Spleen (tissue), 11 donors: ENCODE data around the gene L1CAM. TPM values are rescaled to one million over a fixed set of nuclear protein-coding genes. Genes with fewer than 3 reads are reported as not detected.
A peak's percentile ranks its signal among the peaks of the same experiment; 100 is the strongest.

Experiments
- DNase-seq: peaks from one replicate; pipeline ENCODE4 v3.0.0-alpha.2; 2020
- H3K27ac ChIP-seq, 8 donors: fragments of 200-600 bp; sonication (generic) in 7 of 8; 1 replicate in 4 of 8; 2 replicates in 4 of 8; pipeline versions ENCODE4 v1.5.0 to v1.8.0; 2016 to 2021; ENCODE audit warnings: inconsistent platforms in 4 of 8, mild to moderate bottlenecking in 4 of 8, moderate library complexity in 1 of 8
- H3K27me3 ChIP-seq, 7 donors: fragments of 200-600 bp; sonication (generic) in 6 of 7; replicated peaks in 1 of 7; 1 replicate in 4 of 7; 2 replicates in 3 of 7; pipeline versions ENCODE4 v1.5.0 to v1.8.0; 2016 to 2021; ENCODE audit warnings: inconsistent platforms in 3 of 7, mild to moderate bottlenecking in 1 of 7
- H3K36me3 ChIP-seq, 6 donors: fragments of 200-600 bp; sonication (generic) in 5 of 6; 1 replicate in 4 of 6; 2 replicates in 2 of 6; pipeline versions ENCODE4 v1.5.0 to v1.8.0; 2016 to 2021; ENCODE audit warnings: inconsistent platforms in 2 of 6
- H3K4me1 ChIP-seq, 6 donors: fragments of 200-600 bp; sonication (generic) in 5 of 6; 1 replicate in 3 of 6; 2 replicates in 3 of 6; pipeline versions ENCODE4 v1.5.0 to v1.8.0; 2016 to 2021; ENCODE audit warnings: inconsistent platforms in 3 of 6
- H3K4me3 ChIP-seq, 8 donors: fragments of 200-600 bp; sonication (generic) in 7 of 8; 1 replicate in 4 of 8; 2 replicates in 4 of 8; pipeline versions ENCODE4 v1.5.0 to v1.8.0; 2016 to 2021; ENCODE audit warnings: inconsistent platforms in 4 of 8, mild to moderate bottlenecking in 4 of 8, moderate library complexity in 2 of 8
- H3K9me3 ChIP-seq, 8 donors: fragments of 200-600 bp; sonication (generic) in 7 of 8; 1 replicate in 4 of 8; 2 replicates in 4 of 8; pipeline versions ENCODE4 v1.5.0 to v1.8.0; 2016 to 2021; ENCODE audit warnings: inconsistent platforms in 4 of 8
- POLR2A ChIP-seq, 3 donors: fragments of 450-650 bp; IDR thresholded peaks; one replicate each; pipeline ENCODE4 v1.5.1; 2017; ENCODE audit warnings: antibody characterized with exemption in 3 of 3, mild to moderate bottlenecking in 1 of 3
- POLR2AphosphoS5 ChIP-seq, 3 donors: sonication (generic); formaldehyde crosslinking; IDR thresholded peaks; one replicate each; pipeline ENCODE4 v1.5.1; 2017; ENCODE audit warnings: antibody characterized with exemption in 3 of 3
- WGBS, 5 donors: extraction: QIAGEN DNeasy Blood & Tissue Kit in 3 of 5; methylation state at CpG; one replicate each; pipeline versions ENCODE4 v1.1.5 to v1.1.7; 2013 to 2018; 5-methylcytosine and 5-hydroxymethylcytosine counted together
- intact Hi-C: fragments of 100-400 bp; cut with DNase I; formaldehyde crosslinking; loops from one replicate; pipeline ENCODE4 v1.15.0; 2023; ENCODE audit warnings: low total_unique reads
- polyA plus RNA-seq, 3 donors: library from polyadenylated mRNA; stranded (reverse); fragments of 200-250 nt; gene quantifications; one replicate each; pipeline ENCODE4 v1.2.1, GENCODE V29; 2013
- total RNA-seq, 7 donors: library from RNA; depleted of rRNA in 3 of 7; stranded (reverse); fragments of >200 nt in 3 of 7; fragmentation: NEBNext Ultra II Directional in 4 of 7; extraction: Animal tissue kit (Norgen Biotek cat#: 25700) in 4 of 7; gene quantifications; one replicate each; pipeline versions ENCODE4 v1.1.0 to v1.2.1, GENCODE V29; 2016 to 2021
- TF ChIP-seq, protein P1 (sequence below), 11 experiments: fragments of 200-600 bp in 7 of 11; fragments of 450-650 bp in 4 of 11; sonication (generic) in 4 of 11; IDR thresholded peaks in 8 of 11; conservative IDR thresholded peaks in 3 of 11; 1 replicate in 7 of 11; 2 replicates in 4 of 11; pipeline versions ENCODE4 v1.4.0 to v1.8.0; 2016 to 2021; ENCODE audit warnings: antibody characterized with exemption in 11 of 11, inconsistent platforms in 4 of 11, mild to moderate bottlenecking in 1 of 11
- donor health status: healthy with polysubstance abuse.
- donor health status: DM: no; HTN: no; CAD: no; lungs with moderate emphysema.
- donor health status: DM: no; HTN: no; CAD: no.
- donor health status: Bipolar disorder and iron deficiency.
- donor health status: healthy.
- donor health status: DM: no; HTN: no; CAD: no.
- donor health status: DM: yes; HTN: yes; CAD: no.

L1CAM gene
- total and polyA plus RNA-seq, 10 donors, result 1.2 to 5.1 (median 2.7) TPM

DNA sequence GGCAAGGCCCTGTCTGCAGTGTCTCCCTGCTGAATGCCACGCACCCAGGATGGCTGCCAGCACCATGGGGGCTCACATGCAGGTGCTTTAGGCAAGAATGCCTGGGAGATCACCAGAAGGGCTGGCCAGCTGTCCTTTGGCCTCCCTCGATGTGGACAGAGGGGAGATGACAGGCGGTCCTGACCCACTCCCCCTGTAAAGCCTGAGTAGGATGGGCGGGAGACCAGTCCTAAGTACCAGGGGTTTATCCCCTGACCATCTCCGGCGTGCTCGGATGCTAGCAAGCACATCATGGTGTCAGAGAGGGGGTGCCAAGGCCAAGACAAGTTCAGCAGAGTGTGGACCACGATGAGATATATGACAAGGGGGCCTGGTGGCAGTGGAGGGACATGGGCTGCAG is 60.9 kb downstream of the L1CAM start:
- Histone ChIP-seq H3K27ac (no peak overlapping the region), H3K4me1 (peaks cover 0 to 40% (median 13%) of the 10 kb centered on the region in 6 donors), H3K36me3 (no peaks in the 10 kb centered on the region), H3K4me3 (no peak overlapping the region), H3K9me3 (peaks cover 0 to 5% (median 0%) of the 10 kb centered on the region in 8 donors), H3K27me3 (peaks cover 6 to 68% (median 22%) of the 10 kb centered on the region in 7 donors)
- TF ChIP-seq POLR2AphosphoS5 (IDR thresholded peaks at IDR 0.05), result no peak
- TF ChIP-seq POLR2A (IDR thresholded peaks at IDR 0.05), result no peak
- TF ChIP-seq, protein P1, sequence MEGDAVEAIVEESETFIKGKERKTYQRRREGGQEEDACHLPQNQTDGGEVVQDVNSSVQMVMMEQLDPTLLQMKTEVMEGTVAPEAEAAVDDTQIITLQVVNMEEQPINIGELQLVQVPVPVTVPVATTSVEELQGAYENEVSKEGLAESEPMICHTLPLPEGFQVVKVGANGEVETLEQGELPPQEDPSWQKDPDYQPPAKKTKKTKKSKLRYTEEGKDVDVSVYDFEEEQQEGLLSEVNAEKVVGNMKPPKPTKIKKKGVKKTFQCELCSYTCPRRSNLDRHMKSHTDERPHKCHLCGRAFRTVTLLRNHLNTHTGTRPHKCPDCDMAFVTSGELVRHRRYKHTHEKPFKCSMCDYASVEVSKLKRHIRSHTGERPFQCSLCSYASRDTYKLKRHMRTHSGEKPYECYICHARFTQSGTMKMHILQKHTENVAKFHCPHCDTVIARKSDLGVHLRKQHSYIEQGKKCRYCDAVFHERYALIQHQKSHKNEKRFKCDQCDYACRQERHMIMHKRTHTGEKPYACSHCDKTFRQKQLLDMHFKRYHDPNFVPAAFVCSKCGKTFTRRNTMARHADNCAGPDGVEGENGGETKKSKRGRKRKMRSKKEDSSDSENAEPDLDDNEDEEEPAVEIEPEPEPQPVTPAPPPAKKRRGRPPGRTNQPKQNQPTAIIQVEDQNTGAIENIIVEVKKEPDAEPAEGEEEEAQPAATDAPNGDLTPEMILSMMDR (IDR thresholded peaks at IDR 0.05 in 8 of 11, conservative IDR thresholded peaks at IDR 0.05 in 3 of 11), result no peak
- 73 to 80% (median 78%) methylated on average over 2 to 8 of the region's 8 CpGs for WGBS, 5 donors
- intact Hi-C loops, result loop anchor here (10.0 kb wide), 1 partner anchor 70 kb away; no protein-coding TSS in a partner anchor
- DNase-seq, result peak; percentile 57

DNA sequence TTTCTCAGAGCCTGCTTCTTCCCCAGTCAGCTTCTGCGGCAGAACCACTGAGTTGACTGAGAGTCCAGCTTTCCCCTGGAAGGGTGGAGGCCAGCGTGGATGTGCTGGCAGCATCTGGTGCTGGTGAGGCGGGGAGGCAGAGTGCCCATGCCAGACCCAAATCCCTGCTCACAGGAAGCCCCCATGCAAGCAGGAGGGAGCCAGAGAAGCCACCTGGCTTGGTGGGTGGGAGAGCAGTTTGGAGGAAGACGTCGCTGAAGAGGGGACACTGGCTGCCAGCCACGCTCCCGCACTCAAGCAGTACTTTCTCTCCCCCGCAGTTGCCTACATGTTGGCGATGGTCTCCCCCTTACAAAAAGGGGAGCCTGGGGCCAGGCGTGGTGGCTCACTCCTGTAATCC is 61.6 kb downstream of the L1CAM start:
- Histone ChIP-seq H3K4me1 (peaks cover 0 to 38% (median 12%) of the 10 kb centered on the region in 6 donors), H3K9me3 (peaks cover 0 to 1% (median 0%) of the 10 kb centered on the region in 8 donors), H3K27ac (no peak overlapping the region), H3K27me3 (peaks cover 0 to 68% (median 17%) of the 10 kb centered on the region in 7 donors), H3K4me3 (no peak overlapping the region), H3K36me3 (no peaks in the 10 kb centered on the region)
- 79 to 94% (median 85%) methylated on average over 5 to 10 of the region's 10 CpGs for WGBS, 5 donors
- intact Hi-C loops, result loop anchor here (10.0 kb wide), 1 partner anchor 70 kb away; no protein-coding TSS in a partner anchor
- peak; percentile 57 for DNase-seq
- no peak for TF ChIP-seq POLR2AphosphoS5 (IDR thresholded peaks at IDR 0.05)
- TF ChIP-seq, protein P1 (IDR thresholded peaks at IDR 0.05 in 8 of 11, conservative IDR thresholded peaks at IDR 0.05 in 3 of 11), result no peak
- TF ChIP-seq POLR2A (IDR thresholded peaks at IDR 0.05), result no peak

DNA sequence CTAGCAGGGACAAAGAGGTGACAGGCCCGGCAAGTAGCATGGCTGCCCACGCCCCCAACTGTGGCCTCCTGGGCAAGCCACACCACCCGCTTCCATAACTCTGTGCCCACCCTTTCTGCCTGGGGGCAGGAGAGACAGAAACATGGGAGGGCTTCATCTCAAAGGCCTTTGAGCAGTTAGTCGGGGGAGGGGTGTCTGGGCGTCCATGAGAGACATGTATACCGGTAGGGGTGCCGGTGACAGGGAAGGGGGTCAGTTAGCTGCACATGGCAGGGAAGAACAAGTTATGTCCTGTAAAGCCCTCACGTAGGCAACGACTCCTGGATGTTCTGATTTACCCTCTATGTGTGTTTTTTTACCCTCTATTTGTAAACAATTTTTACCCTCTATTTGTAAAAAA is 64.9 kb downstream of the L1CAM start:
- H3K4me3 ChIP-seq, result no peak overlapping the region
- peak; percentile 58 for DNase-seq
- H3K36me3 ChIP-seq, result no peaks in the 10 kb centered on the region
- TF ChIP-seq, protein P1 (IDR thresholded peaks at IDR 0.05 in 8 of 11, conservative IDR thresholded peaks at IDR 0.05 in 3 of 11), result no peak
- TF ChIP-seq POLR2AphosphoS5 (IDR thresholded peaks at IDR 0.05) (no peak), POLR2A (IDR thresholded peaks at IDR 0.05) (no peak)
- no peaks in the 10 kb centered on the region for H3K9me3 ChIP-seq
- no peak overlapping the region for H3K27ac ChIP-seq
- peaks cover 0 to 75% (median 15%) of the 10 kb centered on the region in 7 donors for H3K27me3 ChIP-seq
- H3K4me1 ChIP-seq, result peaks cover 0 to 56% (median 19%) of the 10 kb centered on the region in 6 donors
- WGBS, 5 donors, result 85 to 94% (median 87%) methylated on average over 8 to 9 of the region's 9 CpGs
- intact Hi-C loops, result loop anchor here (10.0 kb wide), 1 partner anchor 74 kb away; no protein-coding TSS in a partner anchor

DNA sequence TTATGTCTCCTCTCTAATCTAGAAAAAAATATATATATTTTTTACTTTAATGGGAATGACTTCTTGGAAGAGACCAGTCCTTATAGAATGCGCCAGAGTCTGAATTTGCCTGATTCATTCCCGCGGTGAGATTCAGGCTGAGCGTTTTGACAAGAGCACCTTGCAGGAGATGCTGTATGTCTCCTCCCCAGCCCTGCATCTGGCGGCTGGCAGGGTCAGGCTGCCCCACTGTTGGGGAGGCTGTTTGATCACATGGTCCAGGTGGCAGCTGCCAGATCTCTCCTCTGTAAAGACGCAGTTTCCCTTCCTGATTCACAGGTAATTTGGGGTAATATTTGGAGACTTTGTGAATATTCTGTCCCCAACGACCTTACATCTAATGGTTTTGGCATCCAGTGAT is 65.4 kb downstream of the L1CAM start:
- H3K27ac ChIP-seq, result no peak overlapping the region
- WGBS, 5 donors, result 68 to 91% (median 78%) methylated on average over 7 of the region's 7 CpGs

More for the DNA sequence above, 65.4 kb downstream of the L1CAM start:
- TF ChIP-seq POLR2AphosphoS5 (IDR thresholded peaks at IDR 0.05), result no peak
- TF ChIP-seq, protein P1 (IDR thresholded peaks at IDR 0.05 in 8 of 11, conservative IDR thresholded peaks at IDR 0.05 in 3 of 11), result no peak
- Histone ChIP-seq H3K27me3 (peaks cover 0 to 72% (median 15%) of the 10 kb centered on the region in 7 donors), H3K4me3 (no peak overlapping the region), H3K4me1 (peaks cover 0 to 56% (median 19%) of the 10 kb centered on the region in 6 donors), H3K36me3 (no peaks in the 10 kb centered on the region), H3K9me3 (no peaks in the 10 kb centered on the region)
- DNase-seq, result peak; percentile 65
- intact Hi-C loops, result loop anchor here (10.0 kb wide), 1 partner anchor 74 kb away; no protein-coding TSS in a partner anchor
